H7 (cell line): Measurements from ENCODE around the gene ARFIP2. TPM values are rescaled to one million over a fixed set of nuclear protein-coding genes. Genes with fewer than 3 reads are reported as not detected.
A peak's percentile ranks its signal among the peaks of the same experiment; 100 is the strongest.

ENCODE experiments used
- DNase-seq: peaks from one replicate; pipeline ENCODE4 v3.0.0; 2012
- H3K27me3 ChIP-seq: 2 replicates; pipeline ENCODE4 v1.6.0; 2011; ENCODE audit warnings: mild to moderate bottlenecking, low read length; ENCODE audit not compliant: control insufficient read depth, insufficient read depth
- H3K36me3 ChIP-seq: replicated peaks from 2 replicates; pipeline ENCODE4 v1.5.1; 2011; ENCODE audit warnings: low read length; ENCODE audit not compliant: control insufficient read depth, insufficient read depth
- H3K4me3 ChIP-seq: 2 replicates; pipeline ENCODE4 v1.5.1; 2011; ENCODE audit warnings: low read depth, mild to moderate bottlenecking, control low read depth, low read length, moderate library complexity; ENCODE audit not compliant: insufficient read depth
- total RNA-seq: library from RNA; depleted of rRNA; stranded (reverse); fragments of >200 nt; shearing (Covaris generic); gene quantifications from 2 replicates; pipeline ENCODE4 v1.2.3, GENCODE V29; 2014

Gene ARFIP2
- total RNA-seq, 1 experiment from 2014 or later, result 56.0 TPM

DNA sequence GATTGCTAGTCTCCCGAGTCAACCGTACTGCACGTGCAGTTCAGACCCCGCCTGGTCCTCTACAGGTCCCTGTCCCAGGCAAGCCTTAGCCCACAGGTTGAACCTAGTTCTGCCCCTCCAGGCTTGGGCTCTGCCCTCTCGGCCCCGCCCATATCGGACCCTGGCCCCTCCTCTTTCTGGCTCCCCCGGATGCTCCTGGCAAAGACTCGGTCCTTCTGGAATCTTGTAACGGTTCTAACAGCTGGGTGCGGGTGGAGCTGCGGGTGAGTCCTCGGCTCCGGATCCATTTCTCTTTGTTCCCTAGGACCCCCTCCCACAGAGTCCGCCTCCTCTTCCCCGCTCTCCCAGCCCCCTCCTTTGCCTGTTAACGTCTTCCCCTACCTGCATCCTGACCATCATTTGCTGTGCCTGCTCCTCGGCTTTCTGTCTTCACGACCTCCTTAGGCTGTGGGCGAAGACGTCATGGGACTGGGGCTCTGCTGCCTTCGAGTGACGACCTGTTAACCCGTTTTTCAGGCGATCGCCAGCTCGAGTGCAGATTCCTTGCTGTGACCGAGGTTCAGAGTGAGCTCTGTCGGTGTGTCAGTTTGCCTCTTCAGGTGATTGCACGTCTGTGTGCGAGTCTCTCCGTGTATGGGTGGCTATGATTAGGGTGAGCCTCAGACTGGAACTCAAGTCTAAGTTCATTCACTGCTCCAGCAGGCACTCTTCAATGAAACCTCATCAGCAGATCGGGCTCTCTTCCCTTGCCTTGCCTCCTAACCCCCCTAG is 16.1 kb upstream of the ARFIP2 start, which contains the start of gene DNHD1:
Gene DNHD1, plus strand, starts transcription at position 212 of the 771 bp plus-strand sequence. CDS start 936 bp downstream, outside the sequence.
- H3K4me3 ChIP-seq, result no peak within 1 kb of the TSS
- peak; percentile 89 for DNase-seq
- H3K27me3 ChIP-seq, result no peaks in the 10 kb centered on the region
- peaks cover 7% of the 10 kb centered on the region for H3K36me3 ChIP-seq

GRCh38 chr11:6489306-6489705 is 8.2 kb upstream of the ARFIP2 start:
- DNase-seq, result no peak
- Histone ChIP-seq H3K27me3 (no peaks in the 10 kb centered on the region), H3K36me3 (peaks cover 11% of the 10 kb centered on the region), H3K4me3 (no peak overlapping the region)

DNA sequence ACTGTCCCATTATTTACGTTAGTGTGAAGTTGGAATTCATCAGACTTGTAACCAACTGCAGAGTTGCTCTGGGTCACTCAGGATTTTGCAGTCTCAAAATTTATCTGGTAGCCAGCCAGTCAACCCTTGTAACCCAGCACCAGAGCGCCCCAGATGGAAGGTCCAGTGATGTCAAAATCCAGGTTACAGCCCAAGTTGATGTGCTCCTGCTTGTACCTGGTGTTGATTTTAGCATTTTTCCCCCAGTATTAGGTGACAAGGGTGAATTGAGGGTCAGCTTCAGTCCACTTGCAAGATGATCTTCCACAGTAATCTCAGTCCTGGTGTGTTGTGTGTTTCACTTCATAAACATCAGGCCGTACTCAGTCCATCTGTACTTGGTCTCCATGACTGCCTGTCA is 7.7 kb upstream of the ARFIP2 start:
- no peak for DNase-seq
- Histone ChIP-seq H3K4me3 (no peak overlapping the region), H3K36me3 (peaks cover 12% of the 10 kb centered on the region), H3K27me3 (no peaks in the 10 kb centered on the region)

DNA sequence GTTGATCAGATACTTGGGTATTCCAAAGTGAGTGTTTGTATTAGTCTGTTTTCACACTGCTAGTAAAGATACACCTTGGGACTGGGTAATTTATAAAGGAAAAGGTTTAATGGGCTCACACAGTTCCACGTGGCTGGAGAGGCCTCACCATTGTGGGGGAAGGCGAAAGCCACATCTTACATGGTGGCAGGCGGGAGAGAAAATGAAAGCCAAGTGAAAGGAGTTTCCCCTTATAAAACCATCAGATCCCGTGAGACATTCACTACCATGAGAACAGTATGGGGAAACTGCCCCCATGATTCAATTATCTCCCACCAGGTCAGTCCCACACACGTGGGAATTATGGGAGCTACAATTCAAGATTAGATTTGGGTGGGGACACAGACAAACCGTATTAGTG is 7.2 kb upstream of the ARFIP2 start:
- Histone ChIP-seq H3K36me3 (peaks cover 13% of the 10 kb centered on the region), H3K4me3 (no peak overlapping the region), H3K27me3 (no peaks in the 10 kb centered on the region)
- DNase-seq, result no peak

DNA sequence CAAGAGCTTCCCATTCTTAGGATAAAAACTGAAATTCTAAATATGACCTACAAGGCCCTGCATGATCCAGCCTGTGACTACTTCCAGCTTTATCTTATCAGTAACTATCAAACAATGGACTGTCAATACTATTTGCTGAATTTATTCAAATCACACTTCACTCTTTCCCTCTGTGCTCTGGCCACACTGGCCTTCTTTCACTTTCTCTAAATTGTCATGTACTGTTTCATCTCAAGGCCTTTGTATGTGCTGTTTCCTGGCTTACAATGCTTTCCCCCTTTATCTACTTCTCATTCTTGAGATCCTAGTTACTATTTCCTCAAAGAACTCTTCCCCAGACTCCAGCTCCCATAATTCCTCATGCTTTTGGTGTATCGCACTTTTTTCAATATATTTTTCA is 5.8 kb upstream of the ARFIP2 start:
- no peak overlapping the region for H3K4me3 ChIP-seq
- no peaks in the 10 kb centered on the region for H3K27me3 ChIP-seq
- peaks cover 20% of the 10 kb centered on the region for H3K36me3 ChIP-seq
- DNase-seq, result no peak

DNA sequence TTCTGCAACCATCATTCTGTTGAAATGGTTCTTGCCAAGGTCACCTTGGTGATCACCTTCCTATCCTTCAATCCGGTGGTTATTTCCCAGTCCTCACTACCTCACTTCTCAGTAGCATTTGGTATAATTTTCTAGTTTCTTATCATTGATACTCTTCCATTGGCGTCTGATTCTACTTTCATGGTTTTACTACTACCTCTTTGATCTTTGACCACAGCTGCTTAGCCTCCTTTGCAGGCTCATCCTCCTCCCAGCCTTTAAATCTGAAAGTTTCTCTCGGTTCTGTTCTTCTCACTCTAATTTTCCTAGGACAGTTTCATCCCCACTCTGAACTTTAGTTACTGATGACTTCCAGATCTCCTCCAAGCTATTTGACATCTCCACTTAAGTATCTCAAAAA is 5.1 kb upstream of the ARFIP2 start:
- DNase-seq, result no peak
- Histone ChIP-seq H3K27me3 (no peaks in the 10 kb centered on the region), H3K36me3 (peaks cover 20% of the 10 kb centered on the region)

DNA sequence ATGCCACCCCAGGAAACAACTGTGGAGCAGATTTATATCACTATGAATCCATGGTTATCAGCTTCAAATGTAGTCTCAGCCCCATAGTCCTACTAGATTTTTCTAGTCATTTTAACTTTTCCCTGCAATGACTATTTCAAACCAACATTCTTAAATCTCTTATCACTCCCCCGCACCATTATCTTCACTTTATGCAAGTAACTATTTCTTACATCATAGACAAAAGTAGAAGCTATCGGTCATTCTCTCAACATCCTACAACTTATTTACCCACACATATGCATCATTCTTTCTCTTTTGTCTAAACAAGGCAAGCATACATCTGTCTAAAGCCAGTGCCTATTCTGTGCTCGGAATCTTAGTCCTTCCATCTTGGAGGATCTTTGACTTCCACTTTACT is 4.5 kb upstream of the ARFIP2 start:
- Histone ChIP-seq H3K36me3 (peaks cover 20% of the 10 kb centered on the region), H3K27me3 (no peaks in the 10 kb centered on the region), H3K4me3 (no peak overlapping the region)
- no peak for DNase-seq

More for the DNA sequence above, 5.1 kb upstream of the ARFIP2 start:
- H3K4me3 ChIP-seq, result no peak overlapping the region

GRCh38 chr11:6483015-6483414 is 1.9 kb upstream of the ARFIP2 start:
- no peak for DNase-seq
- H3K4me3 ChIP-seq, result no peak overlapping the region
- H3K27me3 ChIP-seq, result no peaks in the 10 kb centered on the region
- peaks cover 31% of the 10 kb centered on the region for H3K36me3 ChIP-seq

GRCh38 chr11:6482441-6482840 is 1.3 kb upstream of the ARFIP2 start:
- no peak for DNase-seq
- H3K36me3 ChIP-seq, result peaks cover 35% of the 10 kb centered on the region

DNA sequence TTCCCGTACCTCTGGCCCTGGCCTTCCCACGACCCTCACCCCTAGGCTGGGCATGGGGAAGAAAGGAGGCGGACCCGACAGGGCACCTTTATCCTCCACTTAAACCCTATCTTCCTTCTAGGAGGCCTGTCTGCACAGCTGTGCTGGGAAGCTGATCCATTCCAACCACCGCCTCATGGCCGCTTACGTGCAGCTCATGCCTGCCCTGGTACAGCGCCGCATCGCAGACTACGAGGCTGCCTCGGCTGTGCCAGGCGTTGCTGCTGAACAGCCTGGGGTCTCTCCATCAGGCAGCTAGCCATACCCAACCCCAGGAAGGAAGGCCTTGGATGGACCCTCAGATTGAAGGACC is 769 bp upstream of the ARFIP2 start:
- H3K4me3 ChIP-seq, result peak overlapping the region; percentile 93

More at GRCh38 chr11:6482441-6482840, 1.3 kb upstream of the ARFIP2 start:
- Histone ChIP-seq H3K4me3 (no peak overlapping the region), H3K27me3 (no peaks in the 10 kb centered on the region)

DNA sequence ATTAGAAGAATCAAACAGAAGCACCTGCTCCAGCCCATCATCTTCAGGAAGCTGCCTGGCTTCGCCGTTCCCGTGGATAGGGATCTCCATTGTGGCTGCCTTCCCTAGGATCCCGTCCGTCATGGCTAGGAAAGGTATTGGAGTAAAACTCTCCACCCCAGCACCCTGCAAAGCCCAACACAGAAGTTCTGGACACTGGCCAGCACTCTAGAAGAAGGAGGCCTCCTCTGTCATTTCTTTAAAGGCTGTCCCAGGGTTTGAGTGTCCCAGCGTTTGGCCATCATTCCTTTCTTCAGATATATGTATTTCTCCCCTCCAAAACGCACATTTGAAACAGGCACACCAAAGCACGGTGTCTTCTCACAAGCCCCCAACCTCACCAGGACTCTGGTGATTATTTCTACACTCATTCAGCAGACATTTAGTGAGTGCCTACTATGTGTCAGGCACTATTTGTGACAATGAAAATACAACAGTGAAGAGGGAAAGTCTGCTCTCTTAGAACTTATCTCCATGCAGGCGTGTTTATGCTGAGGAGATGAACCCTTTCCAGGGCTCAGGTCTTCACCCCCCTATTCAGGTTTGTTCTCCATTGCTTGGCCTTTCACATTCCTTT is 724 bp downstream of the ARFIP2 start:
- Histone ChIP-seq H3K4me3 (peak overlapping the region; percentile 93), H3K27me3 (no peaks in the 10 kb centered on the region), H3K36me3 (peaks cover 36% of the 10 kb centered on the region)
- no peak for DNase-seq

More for the DNA sequence above, 769 bp upstream of the ARFIP2 start:
- no peaks in the 10 kb centered on the region for H3K27me3 ChIP-seq
- DNase-seq, result no peak
- H3K36me3 ChIP-seq, result peaks cover 40% of the 10 kb centered on the region

GRCh38 chr11:6476571-6476970 is 4.6 kb downstream of the ARFIP2 start:
- no peak overlapping the region for H3K4me3 ChIP-seq
- H3K27me3 ChIP-seq, result peaks cover 5% of the 10 kb centered on the region
- peaks cover 23% of the 10 kb centered on the region for H3K36me3 ChIP-seq
- DNase-seq, result peak; percentile 65

- Histone ChIP-seq H3K36me3 (peaks cover 23% of the 10 kb centered on the region), H3K4me3 (no peak overlapping the region)
- peak; percentile 71 for DNase-seq
Measured at GRCh38 chr11:6475936-6476335, 5.2 kb downstream of the ARFIP2 start.

DNA sequence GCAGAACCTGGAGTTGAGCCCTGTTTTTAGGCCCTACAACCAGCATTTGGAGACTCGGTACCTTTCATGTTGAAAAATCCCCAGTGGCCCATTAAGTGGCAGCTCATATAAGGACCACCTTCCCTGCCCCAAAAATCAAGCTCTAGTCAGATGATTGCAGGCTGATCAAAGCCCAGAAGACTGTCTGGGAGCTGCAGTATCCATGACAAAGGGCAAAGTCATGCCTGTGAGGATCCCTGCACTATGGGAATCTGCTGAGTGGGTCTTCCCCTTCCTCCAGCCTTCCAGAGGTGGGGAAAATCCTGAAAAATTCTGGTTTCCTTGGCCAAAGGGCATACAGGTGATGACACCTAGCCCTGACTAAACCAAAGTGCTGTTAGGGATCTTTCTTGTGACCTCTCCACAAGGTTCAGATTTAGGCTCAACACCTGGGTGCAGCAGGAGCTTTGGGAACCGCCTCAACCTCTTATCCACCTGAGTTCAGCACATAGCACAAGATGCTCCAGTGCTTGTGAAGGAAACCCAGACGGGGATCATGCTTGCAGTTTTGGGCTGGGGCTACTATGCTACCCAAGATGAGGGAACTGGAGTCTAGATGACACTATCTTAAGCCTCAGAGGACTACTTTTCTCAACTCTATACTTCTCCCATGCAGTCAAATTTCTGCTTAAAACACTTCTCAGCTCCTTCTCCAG is 6.2 kb downstream of the ARFIP2 start:
- Histone ChIP-seq H3K36me3 (peaks cover 23% of the 10 kb centered on the region), H3K4me3 (peak overlapping the region; percentile 50; the same call in 1 of the 2 replicates), H3K27me3 (peaks cover 5% of the 10 kb centered on the region)
- peak; percentile 60 for DNase-seq

More at GRCh38 chr11:6475936-6476335, 5.2 kb downstream of the ARFIP2 start:
- H3K27me3 ChIP-seq, result peaks cover 5% of the 10 kb centered on the region

DNA sequence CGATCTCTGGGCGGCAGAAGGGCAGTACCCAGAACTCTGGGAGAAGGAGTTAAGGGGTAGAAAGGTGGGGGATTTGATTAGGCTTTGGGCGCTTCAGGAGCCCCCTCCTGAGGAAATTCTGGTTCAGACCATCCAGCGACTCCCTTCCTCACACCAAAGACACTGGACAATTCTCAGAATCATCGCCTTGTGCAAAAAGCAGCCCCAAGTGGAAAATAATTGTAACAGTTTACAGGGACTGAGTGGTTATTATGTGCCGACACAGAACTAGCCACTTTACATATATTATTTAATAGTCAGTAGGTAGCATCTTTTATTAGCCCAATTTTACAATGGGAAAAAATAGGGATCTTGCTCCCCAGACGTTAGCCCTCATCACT is 6.7 kb downstream of the ARFIP2 start:
- no peak for DNase-seq
- Histone ChIP-seq H3K27me3 (peaks cover 5% of the 10 kb centered on the region), H3K36me3 (peaks cover 23% of the 10 kb centered on the region), H3K4me3 (peak overlapping the region; percentile 50)
